ENCODE results near the gene EGFL8. TPM values are rescaled to one million over a fixed set of nuclear protein-coding genes. Genes with fewer than 3 reads are reported as not detected.
A peak's percentile ranks its signal among the peaks of the same experiment; 100 is the strongest.

The EGFL8 gene
- total RNA-seq, 1 experiment from 2014 or later, result 18.8 TPM

DNA sequence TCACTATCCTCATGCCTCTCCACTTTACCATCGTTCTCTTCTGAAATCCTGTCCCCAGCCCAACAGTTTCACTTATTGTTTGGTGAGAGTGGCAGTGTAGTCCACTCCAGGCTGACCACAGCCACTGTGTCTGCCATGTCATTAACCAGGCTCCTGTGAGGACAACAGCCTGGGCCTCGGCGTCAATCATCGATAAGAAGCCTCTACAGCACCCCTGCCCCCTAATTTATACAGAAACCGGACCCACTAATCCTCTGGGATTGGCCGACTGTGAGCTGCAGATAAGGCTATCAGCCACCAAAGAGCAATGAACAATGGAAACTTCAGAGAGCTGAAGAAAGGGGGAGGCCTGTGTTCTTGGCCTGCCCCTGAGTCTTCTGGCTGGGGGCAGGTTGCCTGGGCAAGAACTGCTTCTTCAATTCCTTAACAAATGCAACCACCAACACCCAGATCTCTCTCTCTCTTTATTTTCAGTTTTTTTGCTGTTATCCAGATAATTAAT, 3.4 kb downstream of the EGFL8 start:
- peaks cover 4% of the 10 kb centered on the region for H3K4me1 Mint-ChIP-seq (ENCODE audit: low read depth, unreplicated experiment)

GRCh38 chr6:32168350-32168749, 4.0 kb downstream of the EGFL8 start:
- peaks cover 40% of the 10 kb centered on the region for H3K36me3 Mint-ChIP-seq (ENCODE audit: insufficient read depth, unreplicated experiment)
- CTCF ChIA-PET, result no interaction called here

More for the DNA sequence above, 3.4 kb downstream of the EGFL8 start:
- Mint-ChIP-seq H3K27ac (ENCODE audit: unreplicated experiment) (no peak overlapping the region), H3K36me3 (ENCODE audit: insufficient read depth, unreplicated experiment) (peaks cover 44% of the 10 kb centered on the region), H3K9me3 (ENCODE audit: low read depth, unreplicated experiment) (no peaks in the 10 kb centered on the region), H3K27me3 (ENCODE audit: unreplicated experiment) (no peaks in the 10 kb centered on the region), H3K4me3 (ENCODE audit: low read depth, unreplicated experiment) (no peak overlapping the region)
- BruUV-seq (replicated peaks), result no TSS peak
- TF ChIP-seq, protein P1, sequence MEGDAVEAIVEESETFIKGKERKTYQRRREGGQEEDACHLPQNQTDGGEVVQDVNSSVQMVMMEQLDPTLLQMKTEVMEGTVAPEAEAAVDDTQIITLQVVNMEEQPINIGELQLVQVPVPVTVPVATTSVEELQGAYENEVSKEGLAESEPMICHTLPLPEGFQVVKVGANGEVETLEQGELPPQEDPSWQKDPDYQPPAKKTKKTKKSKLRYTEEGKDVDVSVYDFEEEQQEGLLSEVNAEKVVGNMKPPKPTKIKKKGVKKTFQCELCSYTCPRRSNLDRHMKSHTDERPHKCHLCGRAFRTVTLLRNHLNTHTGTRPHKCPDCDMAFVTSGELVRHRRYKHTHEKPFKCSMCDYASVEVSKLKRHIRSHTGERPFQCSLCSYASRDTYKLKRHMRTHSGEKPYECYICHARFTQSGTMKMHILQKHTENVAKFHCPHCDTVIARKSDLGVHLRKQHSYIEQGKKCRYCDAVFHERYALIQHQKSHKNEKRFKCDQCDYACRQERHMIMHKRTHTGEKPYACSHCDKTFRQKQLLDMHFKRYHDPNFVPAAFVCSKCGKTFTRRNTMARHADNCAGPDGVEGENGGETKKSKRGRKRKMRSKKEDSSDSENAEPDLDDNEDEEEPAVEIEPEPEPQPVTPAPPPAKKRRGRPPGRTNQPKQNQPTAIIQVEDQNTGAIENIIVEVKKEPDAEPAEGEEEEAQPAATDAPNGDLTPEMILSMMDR (IDR thresholded peaks at IDR 0.05; ENCODE audit: unreplicated experiment), result no peak
- CTCF ChIA-PET, result interaction anchor here (0.7 kb wide), 1 partner anchor 337 kb away, joined by 3 read pairs; no protein-coding TSS in a partner anchor
- intact Hi-C loops (cut with micrococcal nuclease; ENCODE audit: unreplicated experiment), result no loop called here
- DNase-seq, result no peak

DNA sequence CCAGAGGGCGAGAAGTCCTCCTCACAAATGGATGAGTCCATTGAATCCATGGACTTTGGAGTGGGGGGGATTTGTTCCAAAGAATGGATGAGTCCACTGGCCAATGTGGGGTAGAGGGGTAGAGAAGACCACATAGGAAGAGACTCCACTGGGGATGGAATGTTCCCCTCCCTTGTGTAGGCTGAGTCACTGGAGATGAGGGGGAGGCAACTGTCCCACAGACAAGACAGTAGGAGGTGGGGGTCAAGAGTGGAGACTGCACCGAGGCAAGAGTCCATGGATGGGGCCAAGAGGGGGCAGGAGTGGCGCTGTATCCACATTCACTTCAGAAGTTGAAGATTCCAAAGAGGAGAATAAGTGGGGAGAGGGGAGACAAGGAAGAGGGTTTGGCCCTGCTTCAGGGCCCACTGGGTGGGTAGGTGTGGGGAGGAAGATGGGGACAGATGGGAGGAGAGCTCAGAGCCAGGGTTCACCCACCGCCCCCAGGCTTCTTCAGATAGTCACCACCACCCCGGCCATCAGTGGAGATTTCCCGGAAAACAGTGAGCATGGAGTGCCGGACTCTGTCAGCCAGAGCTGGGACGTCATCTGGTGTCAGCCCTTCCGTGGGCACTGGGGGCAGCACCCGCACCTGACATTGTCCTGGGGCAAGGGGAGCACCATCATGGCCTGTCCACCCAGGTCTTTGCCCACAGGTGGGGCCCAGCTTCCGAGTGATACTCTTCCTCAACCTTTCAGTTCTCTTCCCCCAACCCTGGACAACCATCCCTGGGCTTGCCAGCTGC, 4.6 kb downstream of the EGFL8 start:
- CTCF ChIA-PET, result no interaction called here
- H3K36me3 Mint-ChIP-seq (ENCODE audit: insufficient read depth, unreplicated experiment), result peaks cover 43% of the 10 kb centered on the region
- no peak overlapping the region for H3K27ac Mint-ChIP-seq (ENCODE audit: unreplicated experiment)
- DNase-seq, result no peak
- intact Hi-C loops (cut with micrococcal nuclease; ENCODE audit: unreplicated experiment), result no loop called here
- H3K4me1 Mint-ChIP-seq (ENCODE audit: low read depth, unreplicated experiment), result peaks cover 16% of the 10 kb centered on the region
- no TSS peak for BruUV-seq (replicated peaks)
- H3K4me3 Mint-ChIP-seq (ENCODE audit: low read depth, unreplicated experiment), result no peak overlapping the region
- TF ChIP-seq, protein P1 (IDR thresholded peaks at IDR 0.05; ENCODE audit: unreplicated experiment), result peak; percentile 28
- no peaks in the 10 kb centered on the region for H3K27me3 Mint-ChIP-seq (ENCODE audit: unreplicated experiment)
- H3K9me3 Mint-ChIP-seq (ENCODE audit: low read depth, unreplicated experiment), result no peaks in the 10 kb centered on the region

More at GRCh38 chr6:32168350-32168749, 4.0 kb downstream of the EGFL8 start:
- H3K27ac Mint-ChIP-seq (ENCODE audit: unreplicated experiment), result no peak overlapping the region
- TF ChIP-seq, protein P1 (IDR thresholded peaks at IDR 0.05; ENCODE audit: unreplicated experiment), result no peak
- no peak for DNase-seq
- H3K9me3 Mint-ChIP-seq (ENCODE audit: low read depth, unreplicated experiment), result no peaks in the 10 kb centered on the region
- H3K4me1 Mint-ChIP-seq (ENCODE audit: low read depth, unreplicated experiment), result peaks cover 9% of the 10 kb centered on the region
- intact Hi-C loops (cut with micrococcal nuclease; ENCODE audit: unreplicated experiment), result no loop called here
- H3K27me3 Mint-ChIP-seq (ENCODE audit: unreplicated experiment), result no peaks in the 10 kb centered on the region
- TSS peak; percentile 63 for BruUV-seq (replicated peaks)
- no peak overlapping the region for H3K4me3 Mint-ChIP-seq (ENCODE audit: low read depth, unreplicated experiment)

DNA sequence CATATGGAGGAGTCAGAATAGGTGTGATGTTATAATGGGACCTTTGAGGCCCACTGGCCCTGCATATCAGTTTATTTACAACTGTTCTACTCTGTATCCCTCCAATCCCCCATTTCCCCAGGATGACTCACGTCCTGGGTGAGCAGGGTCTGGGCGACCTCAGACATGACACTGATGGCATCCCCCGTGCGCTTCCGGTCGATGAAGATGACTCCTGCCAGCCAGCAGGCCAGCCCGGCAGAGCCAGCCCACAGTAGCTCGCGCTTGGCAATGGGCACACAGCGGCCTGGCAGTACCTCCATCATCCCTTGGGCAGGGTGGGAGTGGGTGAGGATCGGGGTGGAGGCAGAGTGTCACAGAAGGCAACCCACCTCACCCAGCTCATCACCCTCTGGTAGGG, 5.9 kb downstream of the EGFL8 start:
- TF ChIP-seq, protein P1 (IDR thresholded peaks at IDR 0.05; ENCODE audit: unreplicated experiment), result no peak
- Mint-ChIP-seq H3K27me3 (ENCODE audit: unreplicated experiment) (no peaks in the 10 kb centered on the region), H3K9me3 (ENCODE audit: low read depth, unreplicated experiment) (no peaks in the 10 kb centered on the region), H3K27ac (ENCODE audit: unreplicated experiment) (no peak overlapping the region), H3K4me3 (ENCODE audit: low read depth, unreplicated experiment) (no peak overlapping the region), H3K4me1 (ENCODE audit: low read depth, unreplicated experiment) (peaks cover 21% of the 10 kb centered on the region), H3K36me3 (ENCODE audit: insufficient read depth, unreplicated experiment) (peaks cover 48% of the 10 kb centered on the region)
- BruUV-seq (replicated peaks), result no TSS peak
- intact Hi-C loops (cut with micrococcal nuclease; ENCODE audit: unreplicated experiment), result no loop called here
- DNase-seq, result no peak
- CTCF ChIA-PET, result no interaction called here
